GM12878 (cell line): Measurements from ENCODE around the gene MDC1.

Experiments used
- CEBPB ChIP-seq, 2 experiments: fragments of 150-350 bp in 1 of 2; IDR thresholded peaks; 2 replicates each; pipeline ENCODE4 v1.6.1; 2012 to 2014; ENCODE audit warnings: low read depth in 2 of 2, low read length in 2 of 2, borderline replicate concordance in 1 of 2, inconsistent platforms in 1 of 2
- CREB1 ChIP-seq: IDR thresholded peaks from 2 replicates; pipeline ENCODE4 v1.6.1; 2012; ENCODE audit warnings: low read depth, mild to moderate bottlenecking, inconsistent platforms
- EZH2 ChIP-seq: IDR thresholded peaks from 2 replicates; pipeline ENCODE4 v1.6.1; 2012; ENCODE audit warnings: low read depth, mild to moderate bottlenecking, control low read depth, inconsistent platforms, low read length, borderline replicate concordance; ENCODE audit not compliant: control insufficient read depth
- FOXK2 ChIP-seq: fragments of 450-650 bp; IDR thresholded peaks from 2 replicates; pipeline ENCODE4 v1.6.1; 2017; ENCODE audit warnings: mild to moderate bottlenecking, moderate library complexity
- TF ChIP-seq, protein P1 (sequence below): IDR thresholded peaks from 2 replicates; pipeline ENCODE4 v1.6.1; 2012; ENCODE audit warnings: low read depth, low read length, improper control_type of control experiment

DNA sequence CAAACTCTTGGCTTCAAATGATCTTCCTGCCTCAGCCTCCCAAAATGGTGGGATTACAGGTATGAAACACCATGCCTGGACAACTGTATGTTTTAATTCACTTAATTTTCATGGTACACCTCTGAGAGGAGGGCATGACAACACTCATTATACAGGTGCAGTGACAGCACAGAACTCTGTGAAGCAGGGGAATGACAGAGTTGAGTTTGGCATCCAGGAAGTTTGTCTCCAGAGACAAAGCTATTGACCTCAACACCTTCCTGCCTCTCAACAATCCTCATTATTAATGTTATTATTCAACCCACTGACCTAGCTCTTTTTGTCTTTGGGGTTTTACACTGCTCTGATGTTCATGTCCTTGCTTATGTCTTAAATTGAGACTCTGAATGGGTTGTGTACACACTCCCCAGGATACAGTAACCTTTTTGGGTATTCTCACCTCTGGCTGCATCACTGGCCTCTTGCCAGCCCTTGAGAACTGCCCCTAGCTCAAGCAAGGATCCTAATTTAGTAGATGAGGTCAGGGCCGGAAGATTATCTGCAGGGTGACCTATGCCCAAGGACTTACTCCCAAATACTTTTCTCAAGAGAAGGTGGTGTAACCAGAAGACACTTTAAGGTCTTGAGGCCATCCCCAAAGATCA, 40.3 kb upstream of the MDC1 start:
- TF ChIP-seq EZH2 (no peak), FOXK2 (no peak), CREB1 (no peak), CEBPB (IDR thresholded peaks at IDR 0.05; ENCODE audit: borderline replicate concordance in 1 of 2, low read depth in 2 of 2, low read length in 2 of 2) (no peak)
- TF ChIP-seq, protein P1, sequence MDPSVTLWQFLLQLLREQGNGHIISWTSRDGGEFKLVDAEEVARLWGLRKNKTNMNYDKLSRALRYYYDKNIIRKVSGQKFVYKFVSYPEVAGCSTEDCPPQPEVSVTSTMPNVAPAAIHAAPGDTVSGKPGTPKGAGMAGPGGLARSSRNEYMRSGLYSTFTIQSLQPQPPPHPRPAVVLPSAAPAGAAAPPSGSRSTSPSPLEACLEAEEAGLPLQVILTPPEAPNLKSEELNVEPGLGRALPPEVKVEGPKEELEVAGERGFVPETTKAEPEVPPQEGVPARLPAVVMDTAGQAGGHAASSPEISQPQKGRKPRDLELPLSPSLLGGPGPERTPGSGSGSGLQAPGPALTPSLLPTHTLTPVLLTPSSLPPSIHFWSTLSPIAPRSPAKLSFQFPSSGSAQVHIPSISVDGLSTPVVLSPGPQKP: no peak
